ENCODE results near the gene TTC7B. TPM values are rescaled to one million over a fixed set of nuclear protein-coding genes. Genes with fewer than 3 reads are reported as not detected.

Gene TTC7B
- total RNA-seq, 2 donors from 2014 or later = 25.0 to 40.7 TPM

- no peak overlapping the region for H3K4me3 ChIP-seq
- no peaks in the 10 kb centered on the region for H3K9me3 ChIP-seq
- H3K27me3 ChIP-seq (replicated peaks; ENCODE audit: insufficient read depth) = no peaks in the 10 kb centered on the region
- WGBS = 81% methylated on average over 13 of the region's 13 CpGs
- no peaks in the 10 kb centered on the region for H3K4me1 ChIP-seq (replicated peaks)
- no peak overlapping the region for H3K27ac ChIP-seq
- no peak for DNase-seq (ENCODE audit: low spot score)
- H3K36me3 ChIP-seq = no peaks in the 10 kb centered on the region
- TF ChIP-seq POLR2A (IDR thresholded peaks at IDR 0.05) = no peak
- TF ChIP-seq CTCF (IDR thresholded peaks at IDR 0.05) = no peak
- no peak for TF ChIP-seq POLR2AphosphoS5 (IDR thresholded peaks at IDR 0.05)
- intact Hi-C loops (cut with DNase I) = no loop called here
These were observed 241.8 kb downstream of the TTC7B start for GRCh38 chr14:90574188-90575131.

DNA sequence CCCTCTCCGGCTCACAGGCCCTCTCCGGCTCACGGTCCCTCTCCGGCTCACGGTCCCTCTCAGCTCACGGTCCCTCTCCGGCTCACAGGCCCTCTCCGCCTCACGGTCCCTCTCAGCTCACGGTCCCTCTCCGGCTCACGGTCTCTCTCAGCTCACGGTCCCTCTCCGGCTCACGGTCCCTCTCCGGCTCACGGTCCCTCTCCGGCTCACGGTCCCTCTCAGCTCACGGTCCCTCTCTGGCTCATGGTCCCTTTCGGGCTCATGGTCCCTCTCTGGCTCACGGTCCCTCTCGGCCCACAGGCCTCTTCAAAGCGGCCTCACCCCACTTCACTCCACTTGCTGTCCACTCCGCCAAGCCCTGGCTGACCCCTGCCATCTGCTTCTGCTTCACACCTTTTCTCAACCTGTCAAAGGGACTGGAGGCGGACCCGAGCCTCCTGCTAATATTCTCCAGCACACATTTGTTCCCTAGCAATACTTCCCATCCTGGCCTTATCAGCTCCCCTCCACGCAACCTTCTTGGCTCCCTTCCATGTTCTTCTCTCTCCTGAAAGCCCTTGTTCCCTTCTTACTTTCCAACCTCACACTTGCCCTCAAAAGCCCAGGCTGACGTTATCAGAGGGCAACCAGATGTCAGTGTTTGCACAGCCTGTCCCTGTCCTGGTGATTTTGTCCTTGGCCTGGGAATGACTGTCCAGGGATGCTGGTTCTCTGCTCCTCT lies 242.7 kb downstream of the TTC7B start:
- TF ChIP-seq CTCF (IDR thresholded peaks at IDR 0.05) = no peak
- no peak for TF ChIP-seq POLR2AphosphoS5 (IDR thresholded peaks at IDR 0.05)
- TF ChIP-seq POLR2A (IDR thresholded peaks at IDR 0.05) = no peak
- no peaks in the 10 kb centered on the region for H3K9me3 ChIP-seq
- H3K4me1 ChIP-seq (replicated peaks) = no peaks in the 10 kb centered on the region
- intact Hi-C loops (cut with DNase I) = no loop called here
- H3K27ac ChIP-seq = no peak overlapping the region
- DNase-seq (ENCODE audit: low spot score) = no peak
- H3K36me3 ChIP-seq = no peaks in the 10 kb centered on the region
- H3K27me3 ChIP-seq (replicated peaks; ENCODE audit: insufficient read depth) = no peaks in the 10 kb centered on the region
- H3K4me3 ChIP-seq = no peak overlapping the region
- whole genome bisulfite sequencing = 93% methylated on average over 29 of the region's 29 CpGs

DNA sequence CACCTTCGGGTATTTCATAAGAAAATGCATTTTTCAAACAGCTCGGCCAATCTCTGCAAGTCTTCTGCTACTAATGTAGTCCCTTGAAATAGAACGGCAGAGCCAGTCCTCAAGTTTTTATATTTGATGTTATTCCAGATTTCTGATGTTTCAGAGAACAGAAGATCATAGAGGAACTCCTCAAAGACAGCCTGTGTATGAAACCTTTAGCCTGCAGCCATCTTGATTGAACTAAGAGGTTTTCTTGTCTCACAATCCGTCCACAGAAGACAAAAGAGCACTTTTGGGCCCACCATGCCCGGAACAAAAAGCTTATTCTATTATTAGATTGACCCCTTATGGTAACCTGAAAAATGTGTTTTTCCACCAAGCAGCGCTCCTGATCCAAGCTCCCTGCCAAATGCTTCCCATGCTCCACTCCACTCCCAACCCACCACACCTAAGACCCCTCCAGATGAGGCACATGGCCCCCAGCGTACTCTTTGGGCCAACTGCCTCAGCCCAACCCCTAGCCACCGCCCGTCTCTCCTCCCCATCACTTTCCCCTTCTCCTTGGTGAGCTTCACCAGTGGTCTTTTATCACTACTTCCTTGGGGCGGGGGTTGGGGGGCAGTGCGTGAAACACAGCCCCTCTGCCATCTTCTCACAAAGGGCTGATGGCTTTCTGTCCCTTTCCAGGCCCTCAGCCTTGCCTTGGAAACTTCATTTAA lies 243.6 kb downstream of the TTC7B start:
- H3K27ac ChIP-seq = no peak overlapping the region
- WGBS = 84% methylated on average over 11 of the region's 11 CpGs

More for the DNA sequence above, 243.6 kb downstream of the TTC7B start:
- no peak for TF ChIP-seq POLR2A (IDR thresholded peaks at IDR 0.05)
- no peak for TF ChIP-seq POLR2AphosphoS5 (IDR thresholded peaks at IDR 0.05)
- no peak for TF ChIP-seq CTCF (IDR thresholded peaks at IDR 0.05)
- H3K27me3 ChIP-seq (replicated peaks; ENCODE audit: insufficient read depth) = no peaks in the 10 kb centered on the region
- H3K4me3 ChIP-seq = no peak overlapping the region
- no peaks in the 10 kb centered on the region for H3K4me1 ChIP-seq (replicated peaks)
- no peaks in the 10 kb centered on the region for H3K36me3 ChIP-seq
- H3K9me3 ChIP-seq = no peaks in the 10 kb centered on the region
- no peak for DNase-seq (ENCODE audit: low spot score)
- intact Hi-C loops (cut with DNase I) = no loop called here

Measured in prostate gland (tissue), 2 donors.